CD4-positive, alpha-beta T cell (primary cell): ENCODE results near the gene RNF220. TPM values are rescaled to one million over a fixed set of nuclear protein-coding genes. Genes with fewer than 3 reads are reported as not detected.

Experiments used
- ATAC-seq: fragments of 200-7000 bp; cut with Tn5 transposase; one replicate; pipeline ENCODE4 v1.10.0; 2022; ENCODE audit warnings: mild to moderate bottlenecking; ENCODE audit not compliant: poor library complexity
- CTCF ChIA-PET: fragments of 350-600 bp; sonication (Branson Sonifier 250); formaldehyde crosslinking; loops from one replicate; lab custom pipeline; 2021; ENCODE audit warnings: antibody characterized with exemption, inconsistent platforms; lab: Charles Lee
- POLR2A ChIA-PET: fragments of 350-600 bp; sonication (Branson Sonifier 250); formaldehyde crosslinking; loops from one replicate; lab custom pipeline; 2021; ENCODE audit warnings: antibody characterized with exemption, inconsistent platforms; lab: Charles Lee
- DNase-seq, 14 experiments: peaks; one replicate each; pipeline ENCODE4 v3.0.0-alpha.2; 2013 to 2020; ENCODE audit warnings: mixed read lengths in 2 of 14
- H3K27ac ChIP-seq, 2 donors: one replicate each; pipeline versions ENCODE4 v1.5.1 to v1.7.0; 2013; ENCODE audit warnings: low read length in 2 of 2, low read depth in 1 of 2, mild to moderate bottlenecking in 1 of 2
- H3K27me3 ChIP-seq, 2 experiments: 1 replicate in 1 of 2; 2 replicates in 1 of 2; pipeline versions ENCODE4 v1.6.1 to v1.7.0; 2013; ENCODE audit warnings: low read length in 2 of 2, control low read depth in 1 of 2, mild to moderate bottlenecking in 1 of 2, moderate library complexity in 1 of 2; ENCODE audit not compliant: insufficient read depth in 2 of 2, control insufficient read depth in 1 of 2
- H3K36me3 ChIP-seq: one replicate; pipeline ENCODE4 v1.6.1; 2013; ENCODE audit warnings: low read length, control low read depth; ENCODE audit not compliant: insufficient read depth
- H3K4me1 ChIP-seq: one replicate; pipeline ENCODE4 v1.6.1; 2013; ENCODE audit warnings: low read length, control low read depth; ENCODE audit not compliant: insufficient read depth
- H3K4me3 ChIP-seq: one replicate; pipeline ENCODE4 v1.5.1; 2013; ENCODE audit warnings: mild to moderate bottlenecking, low read length, moderate library complexity
- H3K9me3 ChIP-seq, 2 experiments: 1 replicate in 1 of 2; 2 replicates in 1 of 2; pipeline versions ENCODE4 v1.6.1 to v1.7.0; 2013; ENCODE audit warnings: low read length in 2 of 2, mild to moderate bottlenecking in 2 of 2, control low read depth in 1 of 2, moderate library complexity in 1 of 2; ENCODE audit not compliant: control insufficient read depth in 1 of 2, insufficient read depth in 1 of 2
- H3K27ac Mint-ChIP-seq: one replicate; pipeline ENCODE4 v1.8.0; 2020; ENCODE audit warnings: mixed read lengths
- H3K27me3 Mint-ChIP-seq: one replicate; pipeline ENCODE4 v1.8.0; 2021; ENCODE audit warnings: mixed read lengths
- H3K36me3 Mint-ChIP-seq: one replicate; pipeline ENCODE4 v1.8.0; 2021; ENCODE audit warnings: low read depth, mixed read lengths
- H3K4me1 Mint-ChIP-seq: one replicate; pipeline ENCODE4 v1.8.0; 2021; ENCODE audit warnings: low read depth, mixed read lengths
- H3K4me3 Mint-ChIP-seq: one replicate; pipeline ENCODE4 v1.8.0; 2020; ENCODE audit warnings: mild to moderate bottlenecking, mixed read lengths
- H3K9me3 Mint-ChIP-seq: one replicate; pipeline ENCODE4 v1.8.0; 2020; ENCODE audit warnings: mixed read lengths
- intact Hi-C, 2 experiments: fragments of 100-400 bp; cut with DNase I in 1 of 2; cut with micrococcal nuclease in 1 of 2; formaldehyde crosslinking; loops; one replicate each; pipeline versions ENCODE4 v1.15.1 to v1.9.0; 2023 to 2025; cut with DNase I, micrococcal nuclease
- total RNA-seq, 174 experiments: library from RNA in 2 of 174; stranded (reverse) in 2 of 174; gene quantifications; one replicate each; pipeline ENCODE4 v1.2.3 and lab custom pipeline; 2021 to 2026
- TF ChIP-seq, protein P1 (sequence below): fragments of 200-600 bp; IDR thresholded peaks from one replicate; pipeline ENCODE4 v1.8.0; 2022; ENCODE audit warnings: antibody characterized with exemption, mild to moderate bottlenecking

RNF220 gene
- total RNA-seq, 2 experiments from 2014 or later: 76.0 to 77.9 TPM

DNA sequence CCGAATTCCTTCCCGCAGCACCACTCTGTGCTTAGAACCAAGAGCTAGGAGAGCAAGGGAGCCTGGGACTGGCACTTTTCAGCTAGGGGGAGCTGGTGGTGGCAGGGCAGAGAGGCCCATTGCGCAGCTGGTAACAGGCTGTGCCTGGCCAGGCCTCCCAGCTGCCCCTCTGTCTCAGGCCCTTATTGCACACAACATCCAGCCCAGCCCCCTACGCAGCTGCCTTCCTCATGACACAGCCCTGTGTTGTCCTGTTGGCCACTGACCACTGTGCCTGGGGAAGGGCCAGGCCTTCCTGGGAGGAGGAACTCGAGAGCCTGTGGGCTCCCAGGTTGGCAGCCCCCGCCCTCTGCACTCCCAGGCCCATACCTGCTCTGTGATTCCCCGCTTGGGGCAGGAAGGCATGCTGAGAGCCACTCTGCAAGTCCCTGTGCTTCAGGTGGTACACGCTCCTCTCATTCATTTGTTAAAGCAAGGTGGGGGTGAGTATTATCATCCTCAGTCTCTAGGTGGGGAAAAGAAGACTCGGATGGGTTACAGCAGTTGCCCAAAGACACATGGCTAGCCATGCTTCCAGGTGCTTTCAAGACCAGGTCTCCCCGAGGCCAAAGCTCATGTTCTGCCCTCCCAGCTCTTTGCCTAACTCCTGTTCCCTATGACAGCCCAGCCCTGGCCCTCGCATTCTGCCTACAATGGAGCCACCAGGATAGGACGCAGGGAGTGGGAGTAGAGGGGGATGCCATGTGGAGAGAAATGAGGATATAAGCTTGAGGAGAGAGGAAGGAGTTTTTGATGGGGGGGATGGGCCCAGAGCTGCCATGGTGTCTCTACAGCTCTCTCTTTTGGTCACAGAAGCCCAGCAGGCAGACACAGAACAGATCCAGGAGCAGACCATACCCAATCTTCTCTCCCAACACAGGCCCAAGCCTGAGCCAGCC lies 187.4 kb downstream of the RNF220 start:
- H3K4me1 Mint-ChIP-seq: no peaks in the 10 kb centered on the region
- intact Hi-C loops: no loop called here
- ATAC-seq (no peak), DNase-seq (no peak)
- no peak overlapping the region for H3K27ac Mint-ChIP-seq
- Histone ChIP-seq H3K4me1 (peaks cover 6% of the 10 kb centered on the region), H3K36me3 (no peaks in the 10 kb centered on the region), H3K27me3 (no peaks in the 10 kb centered on the region), H3K9me3 (no peaks in the 10 kb centered on the region), H3K27ac (no peak overlapping the region), H3K4me3 (no peak overlapping the region)
- H3K27me3 Mint-ChIP-seq: no peaks in the 10 kb centered on the region
- POLR2A ChIA-PET: no interaction called here
- no peak overlapping the region for H3K4me3 Mint-ChIP-seq
- CTCF ChIA-PET: no interaction called here
- TF ChIP-seq, protein P1, sequence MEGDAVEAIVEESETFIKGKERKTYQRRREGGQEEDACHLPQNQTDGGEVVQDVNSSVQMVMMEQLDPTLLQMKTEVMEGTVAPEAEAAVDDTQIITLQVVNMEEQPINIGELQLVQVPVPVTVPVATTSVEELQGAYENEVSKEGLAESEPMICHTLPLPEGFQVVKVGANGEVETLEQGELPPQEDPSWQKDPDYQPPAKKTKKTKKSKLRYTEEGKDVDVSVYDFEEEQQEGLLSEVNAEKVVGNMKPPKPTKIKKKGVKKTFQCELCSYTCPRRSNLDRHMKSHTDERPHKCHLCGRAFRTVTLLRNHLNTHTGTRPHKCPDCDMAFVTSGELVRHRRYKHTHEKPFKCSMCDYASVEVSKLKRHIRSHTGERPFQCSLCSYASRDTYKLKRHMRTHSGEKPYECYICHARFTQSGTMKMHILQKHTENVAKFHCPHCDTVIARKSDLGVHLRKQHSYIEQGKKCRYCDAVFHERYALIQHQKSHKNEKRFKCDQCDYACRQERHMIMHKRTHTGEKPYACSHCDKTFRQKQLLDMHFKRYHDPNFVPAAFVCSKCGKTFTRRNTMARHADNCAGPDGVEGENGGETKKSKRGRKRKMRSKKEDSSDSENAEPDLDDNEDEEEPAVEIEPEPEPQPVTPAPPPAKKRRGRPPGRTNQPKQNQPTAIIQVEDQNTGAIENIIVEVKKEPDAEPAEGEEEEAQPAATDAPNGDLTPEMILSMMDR: no peak
- no peaks in the 10 kb centered on the region for H3K36me3 Mint-ChIP-seq
- no peaks in the 10 kb centered on the region for H3K9me3 Mint-ChIP-seq

DNA sequence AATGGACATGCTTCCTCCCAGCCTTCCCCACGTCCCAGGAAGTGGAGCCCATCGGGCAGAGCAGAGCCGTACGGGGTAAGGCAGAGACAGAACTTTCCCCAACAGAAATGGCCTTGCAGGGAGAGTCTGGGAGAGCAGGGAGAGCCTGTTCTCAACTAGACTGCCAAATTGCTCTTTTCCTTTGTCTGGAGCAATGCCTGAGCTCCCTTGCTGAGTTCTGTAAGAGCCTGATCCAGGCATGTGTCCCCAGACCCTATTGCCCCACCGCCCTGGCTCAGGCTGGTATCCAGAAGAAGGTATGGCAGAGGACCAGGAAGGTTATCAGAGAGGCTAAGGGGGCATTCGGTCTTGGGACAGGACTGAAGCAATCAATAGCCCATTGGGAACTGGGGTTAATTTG lies 189.3 kb downstream of the RNF220 start:
- Mint-ChIP-seq H3K27me3 (no peaks in the 10 kb centered on the region), H3K4me1 (no peaks in the 10 kb centered on the region), H3K4me3 (no peak overlapping the region), H3K27ac (no peak overlapping the region), H3K36me3 (no peaks in the 10 kb centered on the region), H3K9me3 (no peaks in the 10 kb centered on the region)
- H3K36me3 ChIP-seq: no peaks in the 10 kb centered on the region
- intact Hi-C loops: no loop called here
- ATAC-seq (no peak), DNase-seq (no peak)
- no peaks in the 10 kb centered on the region for H3K9me3 ChIP-seq
- peaks cover 6% of the 10 kb centered on the region for H3K4me1 ChIP-seq
- ChIA-PET POLR2A (no interaction called here), CTCF (interaction anchor here (0.6 to 1.3 kb wide), 2 partner anchors 17 to 59 kb away, joined by 3 to 7 read pairs; no protein-coding TSS in a partner anchor)
- no peak overlapping the region for H3K27ac ChIP-seq
- H3K4me3 ChIP-seq: no peak overlapping the region
- TF ChIP-seq, protein P1: no peak
- H3K27me3 ChIP-seq: no peaks in the 10 kb centered on the region

DNA sequence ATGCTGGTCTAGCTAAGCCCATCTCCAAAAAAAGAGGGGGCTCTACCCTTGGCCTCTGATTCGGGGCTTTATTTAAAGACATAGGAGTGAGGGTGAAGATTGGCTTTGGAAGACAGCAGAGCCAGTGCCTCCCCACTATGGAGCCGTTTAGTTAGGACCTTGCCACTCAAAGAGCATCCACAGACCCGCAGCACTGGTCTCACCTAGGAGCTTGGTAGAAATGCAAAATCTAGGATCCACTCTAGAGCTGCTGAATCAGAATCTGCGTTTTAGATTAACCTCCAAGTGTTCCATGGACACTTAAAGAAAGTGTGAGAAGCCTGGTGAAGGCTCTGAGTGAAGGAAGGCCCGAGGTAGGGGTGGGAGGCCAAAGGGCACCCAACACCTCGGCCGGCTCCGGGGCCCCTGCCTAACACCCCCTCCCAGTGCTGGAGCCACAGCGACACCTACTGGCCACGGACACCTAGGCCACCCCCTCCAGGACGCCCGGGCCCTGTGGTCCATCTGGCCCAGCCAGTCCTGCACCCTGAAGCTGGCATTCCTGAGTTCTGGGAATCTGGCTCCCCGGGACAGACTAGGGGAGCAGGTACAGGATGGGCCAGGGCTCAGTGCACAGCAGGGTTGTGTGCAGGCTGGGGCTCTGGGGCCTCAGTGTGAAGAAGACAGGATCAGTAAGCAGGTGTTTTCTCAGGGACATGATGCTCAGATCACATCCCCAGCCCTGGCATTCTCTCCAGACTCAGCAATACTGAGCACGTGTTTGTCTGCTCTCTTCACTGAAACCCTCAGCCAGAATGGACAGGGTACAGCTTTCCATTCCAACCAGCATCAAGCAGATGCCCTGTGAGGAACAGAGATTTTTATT lies 190.0 kb downstream of the RNF220 start:
- no peaks in the 10 kb centered on the region for H3K4me1 Mint-ChIP-seq
- intact Hi-C loops: loop anchor here in 1 of 2 experiments (1.0 to 5.0 kb wide), 2 partner anchors 217 to 378 kb away; no protein-coding TSS in a partner anchor
- POLR2A ChIA-PET: no interaction called here

More for the DNA sequence above, 190.0 kb downstream of the RNF220 start:
- no peak overlapping the region for H3K4me3 ChIP-seq
- no peak overlapping the region for H3K27ac ChIP-seq
- no peaks in the 10 kb centered on the region for H3K36me3 ChIP-seq
- CTCF ChIA-PET: interaction anchor here (0.6 to 1.3 kb wide), 3 partner anchors 17 to 377 kb away, joined by 3 to 7 read pairs (median 3); no protein-coding TSS in a partner anchor
- no peaks in the 10 kb centered on the region for H3K9me3 ChIP-seq
- H3K4me1 ChIP-seq: peaks cover 6% of the 10 kb centered on the region
- ATAC-seq: peak; percentile 77
- Mint-ChIP-seq H3K9me3 (no peaks in the 10 kb centered on the region), H3K27me3 (no peaks in the 10 kb centered on the region), H3K27ac (no peak overlapping the region), H3K4me3 (no peak overlapping the region), H3K36me3 (no peaks in the 10 kb centered on the region)
- TF ChIP-seq, protein P1: peak; percentile 90
- peak; percentile 55 to 85 (median 70) for DNase-seq
- H3K27me3 ChIP-seq: peaks cover 0 to 3% of the 10 kb centered on the region in 2 experiments
